GM12878 (cell line): ENCODE data around the gene AXL.

Source experiments
- EP300 ChIP-seq, 2 experiments: fragments of 150-350 bp in 1 of 2; IDR thresholded peaks; 2 replicates each; pipeline ENCODE4 v1.6.1; 2011 to 2012; ENCODE audit warnings: low read depth in 2 of 2, low read length in 2 of 2, borderline replicate concordance in 1 of 2, improper control_type of control experiment in 1 of 2, inconsistent platforms in 1 of 2; ENCODE audit not compliant: control insufficient read depth in 1 of 2
- ETV6 ChIP-seq, 2 experiments: fragments of 450-650 bp in 1 of 2; IDR thresholded peaks in 1 of 2; conservative IDR thresholded peaks in 1 of 2; 2 replicates each; pipeline ENCODE4 v1.6.1; 2014; ENCODE audit warnings: antibody characterized with exemption in 1 of 2, borderline replicate concordance in 1 of 2, low read depth in 1 of 2, mild to moderate bottlenecking in 1 of 2, moderate library complexity in 1 of 2
- NFYB ChIP-seq: IDR thresholded peaks from 2 replicates; pipeline ENCODE4 v1.6.1; 2011; ENCODE audit warnings: low read depth, mild to moderate bottlenecking, low read length, improper control_type of control experiment, moderate library complexity; ENCODE audit not compliant: insufficient read depth
- SRF ChIP-seq, 2 experiments: IDR thresholded peaks; 2 replicates each; pipeline ENCODE4 v1.6.1; 2011; ENCODE audit warnings: low read depth in 2 of 2, low read length in 2 of 2, mild to moderate bottlenecking in 1 of 2, moderate library complexity in 1 of 2
- TF ChIP-seq, protein P1 (sequence below), 3 experiments: IDR thresholded peaks in 2 of 3; conservative IDR thresholded peaks in 1 of 3; 2 replicates each; pipeline ENCODE4 v1.5.1; 2011; ENCODE audit warnings: low read depth in 3 of 3, low read length in 3 of 3, mild to moderate bottlenecking in 3 of 3, control low read depth in 2 of 3, moderate library complexity in 2 of 3, inconsistent platforms in 1 of 3, mixed read lengths in 1 of 3; ENCODE audit not compliant: control insufficient read depth in 2 of 3, insufficient read depth in 1 of 3; ENCODE audit errors: extremely low read depth in 1 of 3

DNA sequence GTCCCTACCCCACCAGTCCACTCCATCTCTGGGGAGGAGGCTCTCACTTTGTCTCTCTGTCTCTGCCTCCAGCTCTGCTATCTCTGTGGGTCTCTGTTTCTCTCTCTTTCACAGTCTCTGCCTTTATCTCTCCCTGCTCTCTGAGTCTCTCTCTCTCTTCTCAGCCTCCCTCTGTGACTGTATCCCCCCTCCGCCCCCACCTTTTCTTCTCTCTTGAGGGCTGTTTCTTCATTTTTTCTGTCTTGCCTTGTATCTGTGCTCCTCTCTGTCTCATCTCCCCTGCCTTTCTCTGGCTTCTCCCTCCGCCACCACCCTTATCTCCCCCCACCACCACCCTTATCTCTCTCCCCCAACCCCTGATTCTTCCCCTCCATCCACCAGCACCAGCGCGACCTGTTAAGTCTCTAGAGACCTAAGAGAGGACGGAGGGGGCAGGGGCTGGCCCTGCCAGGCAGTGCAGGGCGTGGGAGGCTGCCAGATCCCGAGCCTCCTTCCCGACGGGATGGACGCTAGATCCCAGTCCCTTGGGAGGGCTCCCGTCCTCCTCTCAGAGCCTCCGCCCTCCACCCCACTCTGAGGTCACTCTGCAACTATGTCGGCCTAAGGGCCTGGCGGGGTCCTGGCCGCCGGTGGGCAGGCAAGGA is 1.0 kb downstream of the AXL start:
- TF ChIP-seq EP300 (IDR thresholded peaks at IDR 0.05; ENCODE audit: borderline replicate concordance in 1 of 2, control insufficient read depth in 1 of 2, low read depth in 2 of 2, low read length in 2 of 2) (no peak), ETV6 (conservative IDR thresholded peaks at IDR 0.05 in 1 of 2, IDR thresholded peaks at IDR 0.05 in 1 of 2; ENCODE audit: borderline replicate concordance in 1 of 2, low read depth in 1 of 2) (no peak), NFYB (no peak), SRF (IDR thresholded peaks at IDR 0.05; ENCODE audit: low read depth in 2 of 2, low read length in 2 of 2) (no peak)
- TF ChIP-seq, protein P1, sequence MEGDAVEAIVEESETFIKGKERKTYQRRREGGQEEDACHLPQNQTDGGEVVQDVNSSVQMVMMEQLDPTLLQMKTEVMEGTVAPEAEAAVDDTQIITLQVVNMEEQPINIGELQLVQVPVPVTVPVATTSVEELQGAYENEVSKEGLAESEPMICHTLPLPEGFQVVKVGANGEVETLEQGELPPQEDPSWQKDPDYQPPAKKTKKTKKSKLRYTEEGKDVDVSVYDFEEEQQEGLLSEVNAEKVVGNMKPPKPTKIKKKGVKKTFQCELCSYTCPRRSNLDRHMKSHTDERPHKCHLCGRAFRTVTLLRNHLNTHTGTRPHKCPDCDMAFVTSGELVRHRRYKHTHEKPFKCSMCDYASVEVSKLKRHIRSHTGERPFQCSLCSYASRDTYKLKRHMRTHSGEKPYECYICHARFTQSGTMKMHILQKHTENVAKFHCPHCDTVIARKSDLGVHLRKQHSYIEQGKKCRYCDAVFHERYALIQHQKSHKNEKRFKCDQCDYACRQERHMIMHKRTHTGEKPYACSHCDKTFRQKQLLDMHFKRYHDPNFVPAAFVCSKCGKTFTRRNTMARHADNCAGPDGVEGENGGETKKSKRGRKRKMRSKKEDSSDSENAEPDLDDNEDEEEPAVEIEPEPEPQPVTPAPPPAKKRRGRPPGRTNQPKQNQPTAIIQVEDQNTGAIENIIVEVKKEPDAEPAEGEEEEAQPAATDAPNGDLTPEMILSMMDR (IDR thresholded peaks at IDR 0.05 in 2 of 3, conservative IDR thresholded peaks at IDR 0.05 in 1 of 3; ENCODE audit: control insufficient read depth in 2 of 3, extremely low read depth in 1 of 3, insufficient read depth in 1 of 3, low read depth in 3 of 3, low read length in 3 of 3): no peak
